Peyer's patch (tissue), 4 donors: Measurements from ENCODE around the gene IQGAP2. TPM values are rescaled to one million over a fixed set of nuclear protein-coding genes. Genes with fewer than 3 reads are reported as not detected.
A peak's percentile ranks its signal among the peaks of the same experiment; 100 is the strongest.
"Not testable (repeated sequence)": the region's sequence is repeated elsewhere in the genome, so short reads cannot be mapped to it uniquely, and the experiment has no call there.

Source experiments
- DNase-seq, 3 donors: peaks; one replicate each; pipeline ENCODE4 v3.0.0-alpha.2; 2017 to 2019
- H3K27ac ChIP-seq, 4 donors: fragments of 200-600 bp; sonication (generic); one replicate each; pipeline ENCODE4 v1.5.1; 2016 to 2019
- H3K27me3 ChIP-seq, 2 donors: fragments of 200-600 bp; sonication (generic); one replicate each; pipeline ENCODE4 v1.5.1; 2019
- H3K36me3 ChIP-seq, 3 donors: fragments of 200-600 bp; sonication (generic); one replicate each; pipeline ENCODE4 v1.5.1; 2016 to 2019
- H3K4me1 ChIP-seq, 4 donors: fragments of 200-600 bp; sonication (generic); one replicate each; pipeline ENCODE4 v1.5.1; 2016 to 2019
- H3K4me3 ChIP-seq, 4 donors: fragments of 200-600 bp; sonication (generic); 1 replicate in 3 of 4; 2 replicates in 1 of 4; pipeline ENCODE4 v1.5.1; 2016 to 2019; ENCODE audit warnings: mild to moderate bottlenecking in 1 of 4
- H3K9me3 ChIP-seq, 4 donors: fragments of 200-600 bp; sonication (generic); one replicate each; pipeline ENCODE4 v1.5.1; 2016 to 2019; ENCODE audit warnings: mild to moderate bottlenecking in 1 of 4
- CTCF ChIP-seq, 6 experiments: fragments of 450-650 bp in 4 of 6; fragments of 200-600 bp in 2 of 6; sonication (generic) in 1 of 6; IDR thresholded peaks; one replicate each; pipeline ENCODE4 v1.5.1; 2017 to 2019; ENCODE audit warnings: antibody characterized with exemption in 6 of 6, mild to moderate bottlenecking in 3 of 6, moderate library complexity in 1 of 6
- POLR2A ChIP-seq, 2 donors: fragments of 450-650 bp; IDR thresholded peaks; one replicate each; pipeline ENCODE4 v1.5.1; 2017; ENCODE audit warnings: antibody characterized with exemption in 2 of 2, mild to moderate bottlenecking in 2 of 2, moderate library complexity in 2 of 2
- total RNA-seq, 4 donors: library from RNA; depleted of rRNA; stranded (reverse); fragments of >200 nt; gene quantifications; one replicate each; pipeline ENCODE4 v1.1.0, GENCODE V29; 2016

The IQGAP2 gene
- total RNA-seq, 4 donors from 2014 or later = 58.6 to 110 (median 84.7) TPM

- Histone ChIP-seq H3K4me1 (peaks cover 0 to 56% (median 8%) of the 10 kb centered on the region in 4 donors), H3K36me3 (no peaks in the 10 kb centered on the region), H3K27ac (no peak overlapping the region), H3K4me3 (no peak overlapping the region), H3K9me3 (no peaks in the 10 kb centered on the region), H3K27me3 (no peaks in the 10 kb centered on the region)
- TF ChIP-seq POLR2A (IDR thresholded peaks at IDR 0.05) (no peak), CTCF (IDR thresholded peaks at IDR 0.05) (no peak)
- no peak for DNase-seq
Observed at GRCh38 chr5:76545184-76545583, 142.1 kb downstream of the IQGAP2 start.

- Histone ChIP-seq H3K4me1 (peaks cover 0 to 56% (median 8%) of the 10 kb centered on the region in 4 donors), H3K27me3 (no peaks in the 10 kb centered on the region), H3K4me3 (no peak overlapping the region), H3K36me3 (no peaks in the 10 kb centered on the region), H3K27ac (peak overlapping the region; percentile 62 to 83 (median 66)), H3K9me3 (no peaks in the 10 kb centered on the region)
- DNase-seq = no peak
- TF ChIP-seq CTCF (IDR thresholded peaks at IDR 0.05) = no peak
- TF ChIP-seq POLR2A (IDR thresholded peaks at IDR 0.05) = no peak
Observed at GRCh38 chr5:76546497-76547102, 143.5 kb downstream of the IQGAP2 start.

- no peaks in the 10 kb centered on the region for H3K27me3 ChIP-seq
- peak in 1 of 2 donors; percentile 28 for TF ChIP-seq POLR2A (IDR thresholded peaks at IDR 0.05)
- TF ChIP-seq CTCF (IDR thresholded peaks at IDR 0.05) = no peak
- no peaks in the 10 kb centered on the region for H3K9me3 ChIP-seq
- H3K36me3 ChIP-seq = no peaks in the 10 kb centered on the region
- DNase-seq = peak in 2 of 3 donors; percentile 24 to 57
- peak overlapping the region in 1 of 4 donors; percentile 16 for H3K4me3 ChIP-seq
- H3K27ac ChIP-seq = peak overlapping the region; percentile 62 to 83 (median 66)
- peaks cover 0 to 56% (median 8%) of the 10 kb centered on the region in 4 donors for H3K4me1 ChIP-seq
Observed at GRCh38 chr5:76547242-76547890, 144.3 kb downstream of the IQGAP2 start.

GRCh38 chr5:76547891-76548524 lies 144.9 kb downstream of the IQGAP2 start:
- Histone ChIP-seq H3K36me3 (no peaks in the 10 kb centered on the region), H3K4me3 (no peak overlapping the region), H3K4me1 (peaks cover 0 to 56% (median 8%) of the 10 kb centered on the region in 4 donors), H3K27ac (peak overlapping the region; percentile 62 to 83 (median 66)), H3K9me3 (no peaks in the 10 kb centered on the region), H3K27me3 (no peaks in the 10 kb centered on the region)
- DNase-seq = no peak
- TF ChIP-seq POLR2A (IDR thresholded peaks at IDR 0.05) = no peak
- TF ChIP-seq CTCF (IDR thresholded peaks at IDR 0.05) = no peak

- Histone ChIP-seq H3K9me3 (no peaks in the 10 kb centered on the region), H3K36me3 (no peaks in the 10 kb centered on the region), H3K27me3 (no peaks in the 10 kb centered on the region), H3K4me1 (peaks cover 0 to 49% (median 8%) of the 10 kb centered on the region in 4 donors), H3K27ac (peak overlapping the region; percentile 62 to 83 (median 66)), H3K4me3 (no peak overlapping the region)
- no peak for DNase-seq
- TF ChIP-seq CTCF (IDR thresholded peaks at IDR 0.05) = no peak
- no peak for TF ChIP-seq POLR2A (IDR thresholded peaks at IDR 0.05)
Observed at GRCh38 chr5:76548525-76549229, 145.6 kb downstream of the IQGAP2 start.

GRCh38 chr5:76550881-76551280 lies 147.8 kb downstream of the IQGAP2 start:
- H3K4me1 ChIP-seq = peaks cover 0 to 30% (median 5%) of the 10 kb centered on the region in 4 donors
- not testable (repeated sequence) for H3K9me3 ChIP-seq, H3K4me3 ChIP-seq, H3K27ac ChIP-seq, H3K36me3 ChIP-seq, H3K27me3 ChIP-seq, DNase-seq
